ENCODE results near the gene CACNA1E. TPM values are rescaled to one million over a fixed set of nuclear protein-coding genes. Genes with fewer than 3 reads are reported as not detected.

CACNA1E gene
- total and polyA plus RNA-seq, 2 of the 13 experiments (the other 11 are each of a cell fraction or from before 2014, with no cell fraction given) = not detected

- H3K79me2 ChIP-seq (ENCODE audit: insufficient read depth, low read length) = no peaks in the 10 kb centered on the region
- H4K20me1 ChIP-seq (ENCODE audit: insufficient read depth, low read length) = no peaks in the 10 kb centered on the region
- H3K4me2 ChIP-seq (ENCODE audit: low read depth, low read length) = no peak overlapping the region
- TF ChIP-seq ZNF720 (CRISPR knock-in tag; IDR thresholded peaks at IDR 0.05) (no peak), RCOR2 (CRISPR knock-in tag; IDR thresholded peaks at IDR 0.05) (no peak), BHLHE40 (IDR thresholded peaks at IDR 0.05; ENCODE audit: low read length) (no peak), SNAPC2 (CRISPR knock-in tag; IDR thresholded peaks at IDR 0.05) (no peak), FOXM1 (CRISPR knock-in tag; IDR thresholded peaks at IDR 0.05) (no peak), MED1 (CRISPR knock-in tag; IDR thresholded peaks at IDR 0.05) (no peak), SNRNP70 (IDR thresholded peaks at IDR 0.05; ENCODE audit: low read depth, low read length) (no peak), HMGXB3 (CRISPR knock-in tag; IDR thresholded peaks at IDR 0.05; ENCODE audit: borderline replicate concordance) (no peak), MTF1 (CRISPR knock-in tag; IDR thresholded peaks at IDR 0.05) (no peak), JUN (CRISPR knock-in tag; IDR thresholded peaks at IDR 0.05) (no peak), MED8 (CRISPR knock-in tag; IDR thresholded peaks at IDR 0.05; ENCODE audit: insufficient replicate concordance) (no peak), RBAK (CRISPR knock-in tag; IDR thresholded peaks at IDR 0.05) (no peak), HDAC6 (IDR thresholded peaks at IDR 0.05; ENCODE audit: low read depth, low read length) (no peak), STAG1 (CRISPR knock-in tag; IDR thresholded peaks at IDR 0.05) (no peak), POLR2AphosphoS5 (IDR thresholded peaks at IDR 0.05; ENCODE audit: low read depth, low read length) (no peak), RBM22 (optimal IDR thresholded peaks at IDR 0.05; ENCODE audit: low read length) (no peak)
- TF ChIP-seq, protein P1, sequence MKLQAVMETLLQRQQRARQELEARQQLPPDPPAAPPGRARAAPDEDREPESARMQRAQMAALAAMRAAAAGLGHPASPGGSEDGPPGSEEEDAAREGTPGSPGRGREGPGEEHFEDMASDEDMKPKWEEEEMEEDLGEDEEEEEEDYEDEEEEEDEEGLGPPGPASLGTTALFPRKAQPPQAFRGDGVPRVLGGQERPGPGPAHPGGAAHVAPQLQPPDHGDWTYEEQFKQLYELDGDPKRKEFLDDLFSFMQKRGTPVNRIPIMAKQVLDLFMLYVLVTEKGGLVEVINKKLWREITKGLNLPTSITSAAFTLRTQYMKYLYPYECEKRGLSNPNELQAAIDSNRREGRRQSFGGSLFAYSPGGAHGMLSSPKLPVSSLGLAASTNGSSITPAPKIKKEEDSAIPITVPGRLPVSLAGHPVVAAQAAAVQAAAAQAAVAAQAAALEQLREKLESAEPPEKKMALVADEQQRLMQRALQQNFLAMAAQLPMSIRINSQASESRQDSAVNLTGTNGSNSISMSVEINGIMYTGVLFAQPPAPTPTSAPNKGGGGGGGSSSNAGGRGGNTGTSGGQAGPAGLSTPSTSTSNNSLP (IDR thresholded peaks at IDR 0.05; ENCODE audit: low read depth, low read length) = no peak
- TF ChIP-seq, protein P2, sequence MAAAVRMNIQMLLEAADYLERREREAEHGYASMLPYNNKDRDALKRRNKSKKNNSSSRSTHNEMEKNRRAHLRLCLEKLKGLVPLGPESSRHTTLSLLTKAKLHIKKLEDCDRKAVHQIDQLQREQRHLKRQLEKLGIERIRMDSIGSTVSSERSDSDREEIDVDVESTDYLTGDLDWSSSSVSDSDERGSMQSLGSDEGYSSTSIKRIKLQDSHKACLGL (CRISPR knock-in tag; IDR thresholded peaks at IDR 0.05) = no peak
- no peak overlapping the region for H2AFZ ChIP-seq (ENCODE audit: low read length)
- no peak for FAIRE-seq
- ChIA-PET CTCF (ENCODE audit: low intra/inter-chr PET ratio, low total read pairs) (no interaction called here), POLR2A (no interaction called here)
- no TSS peak for BruUV-seq (replicated peaks)
- no peak overlapping the region for H3K9ac ChIP-seq (ENCODE audit: insufficient read depth, low read depth, low read length)
- no peaks in the 10 kb centered on the region for H3K9me3 ChIP-seq (ENCODE audit: low read length)
- ATAC-seq = no peak
- H3K27ac ChIP-seq (ENCODE audit: extremely low read length, insufficient read depth, low read length) = no peak overlapping the region
- peaks cover 0 to 6% of the 10 kb centered on the region in 2 experiments; a peak in 1 of 5 replicates for H3K27me3 ChIP-seq (ENCODE audit: control insufficient read depth in 1 of 2, insufficient read depth in 2 of 2, low read length in 2 of 2)
- H3K4me3 ChIP-seq (replicated peaks in 1 of 3; ENCODE audit: insufficient read depth in 1 of 3, low read depth in 2 of 3, low read length in 3 of 3) = no peak overlapping the region
- in situ Hi-C loops (cut with HindIII; ENCODE audit: extremely low pct_ligation_motif_present, low pct_unique_long_range_greater_than_20kb) = no loop called here
- WGBS (ENCODE audit: low lambda C conversion rate) = 0% methylated on average over 1 of the region's 1 CpG
- H3K4me1 ChIP-seq (ENCODE audit: insufficient read depth, low read length) = peaks cover 5% of the 10 kb centered on the region; the same call in 1 of the 2 replicates
- intact Hi-C loops (cut with micrococcal nuclease; ENCODE audit: unreplicated experiment) = no loop called here
- DNase-seq (ENCODE audit: low spot score) = no peak
- no peaks in the 10 kb centered on the region for H3K36me3 ChIP-seq (replicated peaks in 1 of 2; ENCODE audit: control insufficient read depth in 1 of 2, insufficient read depth in 2 of 2, low read length in 2 of 2)
Measured at GRCh38 chr1:181559142-181559541, 75.8 kb downstream of the CACNA1E start.

Measured in HepG2 (cell line).